Activated CD4-positive, alpha-beta memory T cell treated with anti-CD3 and anti-CD28 coated beads for 36 hours (primary cell): ENCODE results near the gene E2F2. TPM values are rescaled to one million over a fixed set of nuclear protein-coding genes. Genes with fewer than 3 reads are reported as not detected.

ENCODE experiments used
- CTCF ChIA-PET: fragments of 350-600 bp; sonication (Branson Sonifier 250); formaldehyde crosslinking; loops from one replicate; lab custom pipeline; 2021; ENCODE audit warnings: antibody characterized with exemption, inconsistent platforms; lab: Charles Lee
- POLR2A ChIA-PET: fragments of 350-600 bp; sonication (Branson Sonifier 250); formaldehyde crosslinking; loops from one replicate; lab custom pipeline; 2021; ENCODE audit warnings: antibody characterized with exemption; lab: Charles Lee
- DNase-seq: peaks from one replicate; pipeline ENCODE4 v3.0.0-alpha.2; 2020
- H3K27ac Mint-ChIP-seq: one replicate; pipeline ENCODE4 v1.8.0; 2021; ENCODE audit warnings: mixed read lengths
- H3K27me3 Mint-ChIP-seq: one replicate; pipeline ENCODE4 v1.8.0; 2021; ENCODE audit warnings: mixed read lengths
- H3K36me3 Mint-ChIP-seq: one replicate; pipeline ENCODE4 v1.8.0; 2021; ENCODE audit warnings: mixed read lengths
- H3K4me1 Mint-ChIP-seq: one replicate; pipeline ENCODE4 v1.8.0; 2021; ENCODE audit warnings: low read depth, mixed read lengths
- H3K4me3 Mint-ChIP-seq: one replicate; pipeline ENCODE4 v1.8.0; 2021; ENCODE audit warnings: mild to moderate bottlenecking, mixed read lengths
- H3K9me3 Mint-ChIP-seq: one replicate; pipeline ENCODE4 v1.8.0; 2021; ENCODE audit warnings: mixed read lengths
- intact Hi-C: fragments of 100-400 bp; cut with micrococcal nuclease; formaldehyde crosslinking; loops from one replicate; pipeline ENCODE4 v1.15.1; 2023
- total RNA-seq, 2 experiments: library from RNA; stranded (reverse); gene quantifications; one replicate each; pipeline ENCODE4 v1.2.3, GENCODE V29; 2021

The E2F2 gene
- total RNA-seq, 2 experiments from 2014 or later = 22.1 to 26.3 TPM

GRCh38 chr1:23463286-23463685, 67.7 kb downstream of the E2F2 start:
- no peaks in the 10 kb centered on the region for H3K9me3 Mint-ChIP-seq
- no peak for DNase-seq
- no peaks in the 10 kb centered on the region for H3K36me3 Mint-ChIP-seq
- intact Hi-C loops = no loop called here
- no peaks in the 10 kb centered on the region for H3K4me1 Mint-ChIP-seq
- H3K27ac Mint-ChIP-seq = no peak overlapping the region
- ChIA-PET CTCF (interaction anchor here (1.0 kb wide), 1 partner anchor 34 kb away, joined by 6 read pairs; no protein-coding TSS in a partner anchor), POLR2A (no interaction called here)
- H3K27me3 Mint-ChIP-seq = no peaks in the 10 kb centered on the region
- H3K4me3 Mint-ChIP-seq = no peak overlapping the region

GRCh38 chr1:23462766-23463165, 68.3 kb downstream of the E2F2 start:
- H3K36me3 Mint-ChIP-seq = no peaks in the 10 kb centered on the region
- no peak for DNase-seq
- intact Hi-C loops = no loop called here
- no peaks in the 10 kb centered on the region for H3K9me3 Mint-ChIP-seq
- POLR2A ChIA-PET = no interaction called here
- no peaks in the 10 kb centered on the region for H3K27me3 Mint-ChIP-seq
- CTCF ChIA-PET = interaction anchor here (1.0 kb wide), 1 partner anchor 34 kb away, joined by 6 read pairs; no protein-coding TSS in a partner anchor
- no peak overlapping the region for H3K4me3 Mint-ChIP-seq
- no peaks in the 10 kb centered on the region for H3K4me1 Mint-ChIP-seq
- no peak overlapping the region for H3K27ac Mint-ChIP-seq

GRCh38 chr1:23461050-23461449, 70.0 kb downstream of the E2F2 start:
- intact Hi-C loops = no loop called here
- peaks cover 4% of the 10 kb centered on the region for H3K27me3 Mint-ChIP-seq
- no peaks in the 10 kb centered on the region for H3K9me3 Mint-ChIP-seq
- CTCF ChIA-PET = no interaction called here
- H3K36me3 Mint-ChIP-seq = no peaks in the 10 kb centered on the region
- peaks cover 4% of the 10 kb centered on the region for H3K4me1 Mint-ChIP-seq
- POLR2A ChIA-PET = no interaction called here
- no peak for DNase-seq
- no peak overlapping the region for H3K27ac Mint-ChIP-seq
- no peak overlapping the region for H3K4me3 Mint-ChIP-seq

- ChIA-PET CTCF (no interaction called here), POLR2A (no interaction called here)
- no peaks in the 10 kb centered on the region for H3K9me3 Mint-ChIP-seq
- peaks cover 5% of the 10 kb centered on the region for H3K4me1 Mint-ChIP-seq
- no peak for DNase-seq
- H3K27me3 Mint-ChIP-seq = peaks cover 4% of the 10 kb centered on the region
- intact Hi-C loops = no loop called here
- no peaks in the 10 kb centered on the region for H3K36me3 Mint-ChIP-seq
- H3K27ac Mint-ChIP-seq = no peak overlapping the region
- no peak overlapping the region for H3K4me3 Mint-ChIP-seq
Measured at GRCh38 chr1:23460519-23460918, 70.5 kb downstream of the E2F2 start.

- Mint-ChIP-seq H3K9me3 (no peaks in the 10 kb centered on the region), H3K27ac (no peak overlapping the region), H3K4me3 (no peak overlapping the region), H3K36me3 (no peaks in the 10 kb centered on the region), H3K4me1 (peaks cover 5% of the 10 kb centered on the region), H3K27me3 (peaks cover 4% of the 10 kb centered on the region)
- POLR2A ChIA-PET = no interaction called here
- intact Hi-C loops = no loop called here
- CTCF ChIA-PET = no interaction called here
- no peak for DNase-seq
Measured at GRCh38 chr1:23459338-23459757, 71.7 kb downstream of the E2F2 start.

Other genes with a start within 250 kb of the E2F2 start
- gene HNRNPR, start 186.9 kb downstream of the E2F2 start, total RNA-seq = 100 to 1,000 TPM; 180 to 183 TPM
- gene ZNF436, start 161.4 kb downstream of the E2F2 start, total RNA-seq = 1 to 10 TPM; 4.6 to 4.8 TPM
- 1 to 10 TPM; 4.4 to 4.5 TPM for gene TCEA3, start 106.5 kb downstream of the E2F2 start, total RNA-seq
- under 1 TPM; 0.50 to 0.58 TPM for gene ASAP3, start 47.1 kb downstream of the E2F2 start, total RNA-seq
- gene ID3, start 28.3 kb upstream of the E2F2 start, total RNA-seq = 10 to 100 TPM; 35.9 to 36.2 TPM
- 1,000 to 10,000 TPM; 1,338 to 1,385 TPM for gene RPL11, start 160.6 kb upstream of the E2F2 start, total RNA-seq
- gene ELOA, start 212.2 kb upstream of the E2F2 start, total RNA-seq = 10 to 100 TPM; 28.1 to 30.4 TPM
- gene PITHD1, start 247.2 kb upstream of the E2F2 start, total RNA-seq = 10 to 100 TPM; 67.2 to 69.0 TPM